GM23338 (cell line): ENCODE measurements around the gene STX1A. TPM values are rescaled to one million over a fixed set of nuclear protein-coding genes. Genes with fewer than 3 reads are reported as not detected.

Experiments used
- ATAC-seq: fragments of 200-7000 bp; cut with Tn5 transposase; 3 replicates; pipeline ENCODE4 v1.9.1; 2020
- DNase-seq: peaks from one replicate; pipeline ENCODE4 v3.0.0-alpha.2; 2015; ENCODE audit warnings: low spot score
- H2AFZ ChIP-seq: fragments of 200-600 bp; sonication (generic); 2 replicates; pipeline ENCODE4 v1.8.0; 2016; ENCODE audit warnings: antibody characterized with exemption, mild to moderate bottlenecking, moderate library complexity
- H3F3A ChIP-seq: fragments of 200-600 bp; sonication (generic); replicated peaks from 2 replicates; pipeline ENCODE4 v1.8.0; 2017; ENCODE audit warnings: antibody characterized with exemption, mixed run types, low read depth
- H3K27ac ChIP-seq: fragments of 200-600 bp; sonication (generic); 2 replicates; pipeline ENCODE4 v1.6.1; 2016; ENCODE audit warnings: low read depth
- H3K27me3 ChIP-seq: fragments of 200-600 bp; sonication (generic); 2 replicates; pipeline ENCODE4 v1.8.0; 2016; ENCODE audit warnings: mild to moderate bottlenecking, mixed run types, moderate library complexity; ENCODE audit not compliant: insufficient read depth
- H3K36me3 ChIP-seq: fragments of 200-600 bp; sonication (generic); 2 replicates; pipeline ENCODE4 v1.8.0; 2016; ENCODE audit warnings: mild to moderate bottlenecking; ENCODE audit not compliant: insufficient read depth
- H3K4me1 ChIP-seq: fragments of 200-600 bp; sonication (generic); 2 replicates; pipeline ENCODE4 v1.8.0; 2016; ENCODE audit warnings: mild to moderate bottlenecking, moderate library complexity; ENCODE audit not compliant: insufficient read depth
- H3K4me2 ChIP-seq: fragments of 200-600 bp; sonication (generic); 2 replicates; pipeline ENCODE4 v1.7.1; 2017; ENCODE audit warnings: mixed run types
- H3K4me3 ChIP-seq: fragments of 200-600 bp; sonication (generic); 2 replicates; pipeline ENCODE4 v1.6.1; 2016; ENCODE audit warnings: mixed run types
- H3K79me2 ChIP-seq: fragments of 200-600 bp; sonication (generic); replicated peaks from 2 replicates; pipeline ENCODE4 v1.8.0; 2017; ENCODE audit warnings: mild to moderate bottlenecking; ENCODE audit not compliant: insufficient read depth
- H3K9me2 ChIP-seq: fragments of 200-600 bp; sonication (generic); 2 replicates; pipeline ENCODE4 v1.8.0; 2017; ENCODE audit not compliant: insufficient read depth
- H4K20me1 ChIP-seq: fragments of 200-600 bp; sonication (generic); replicated peaks from 2 replicates; pipeline ENCODE4 v1.8.0; 2017; ENCODE audit warnings: mild to moderate bottlenecking; ENCODE audit not compliant: insufficient read depth
- H3K27ac Mint-ChIP-seq: 2 replicates; pipeline ENCODE4 v1.8.0; 2020; ENCODE audit warnings: inconsistent platforms, mild to moderate bottlenecking, moderate library complexity, mixed read lengths
- H3K27me3 Mint-ChIP-seq: 3 replicates; pipeline ENCODE4 v1.8.0; 2022; ENCODE audit warnings: low read depth, mild to moderate bottlenecking, moderate library complexity, mixed read lengths, inconsistent platforms; ENCODE audit not compliant: insufficient read depth, poor library complexity
- H3K36me3 Mint-ChIP-seq: 3 replicates; pipeline ENCODE4 v1.8.0; 2021; ENCODE audit warnings: low read depth, mild to moderate bottlenecking, inconsistent platforms, moderate library complexity, mixed read lengths
- H3K4me1 Mint-ChIP-seq: 3 replicates; pipeline ENCODE4 v1.8.0; 2020; ENCODE audit warnings: mild to moderate bottlenecking, inconsistent platforms, mixed read lengths
- H3K4me3 Mint-ChIP-seq: 3 replicates; pipeline ENCODE4 v1.8.0; 2021; ENCODE audit warnings: moderate library complexity, mild to moderate bottlenecking, inconsistent platforms, mixed read lengths
- H3K9me3 Mint-ChIP-seq: 3 replicates; pipeline ENCODE4 v1.8.0; 2020; ENCODE audit warnings: moderate library complexity, mild to moderate bottlenecking, inconsistent platforms, mixed read lengths
- CREB1 ChIP-seq: fragments of 250-450 bp; sonication (Bioruptor Pico); IDR thresholded peaks from 2 replicates; pipeline ENCODE4 v1.5.0; 2020; ENCODE audit warnings: low read depth, mild to moderate bottlenecking, moderate library complexity
- EZH2 ChIP-seq: fragments of 200-600 bp; sonication (generic); IDR thresholded peaks from one replicate; pipeline ENCODE4 v1.8.0; 2017; ENCODE audit warnings: antibody characterized with exemption, mild to moderate bottlenecking, low read depth; ENCODE audit not compliant: unreplicated experiment
- JUNB ChIP-seq: IDR thresholded peaks from one replicate; pipeline ENCODE4 v1.6.1; 2016; ENCODE audit warnings: antibody characterized with exemption; ENCODE audit not compliant: unreplicated experiment
- NANOG ChIP-seq: IDR thresholded peaks from 2 replicates; pipeline ENCODE4 v1.6.1; 2016; ENCODE audit warnings: antibody characterized with exemption, borderline replicate concordance
- POLR2AphosphoS5 ChIP-seq: IDR thresholded peaks from 2 replicates; pipeline ENCODE4 v1.6.1; 2016; ENCODE audit warnings: antibody characterized with exemption, low read depth
- REST ChIP-seq: IDR thresholded peaks from one replicate; pipeline ENCODE4 v1.6.1; 2018; ENCODE audit warnings: antibody characterized with exemption; ENCODE audit not compliant: unreplicated experiment
- STAT1 ChIP-seq: IDR thresholded peaks from one replicate; pipeline ENCODE4 v1.6.1; 2016; ENCODE audit warnings: antibody characterized with exemption; ENCODE audit not compliant: unreplicated experiment
- ZNF114 ChIP-seq: fragments of 250-450 bp; sonication (Bioruptor Pico); IDR thresholded peaks from 2 replicates; pipeline ENCODE4 v1.5.0; 2020; ENCODE audit warnings: mild to moderate bottlenecking, moderate library complexity
- ZNF331 ChIP-seq: fragments of 250-450 bp; sonication (Bioruptor Pico); IDR thresholded peaks from 2 replicates; pipeline ENCODE4 v1.5.0; 2020; ENCODE audit warnings: low read depth, mild to moderate bottlenecking, moderate library complexity
- polyA plus RNA-seq: library from polyadenylated mRNA; unstranded; fragments of >200 nt; fragmentation: Nextera tagmentation; extraction: Ambion mirVana; gene quantifications from 2 replicates; pipeline ENCODE4 v1.2.1, GENCODE V29; 2016
- total RNA-seq: library from RNA; depleted of rRNA; stranded (reverse); fragments of >200 nt; shearing (Covaris generic); gene quantifications from 2 replicates; pipeline ENCODE4 v1.2.3, GENCODE V29; 2014
- TF ChIP-seq, protein P1 (sequence below): IDR thresholded peaks from 2 replicates; pipeline ENCODE4 v1.6.1; 2016; ENCODE audit warnings: antibody characterized with exemption
- TF ChIP-seq, protein P2 (sequence below): fragments of 250-450 bp; sonication (Bioruptor Pico); IDR thresholded peaks from 2 replicates; pipeline ENCODE4 v1.5.0; 2020; ENCODE audit warnings: mild to moderate bottlenecking, moderate library complexity
- TF ChIP-seq, protein P3 (sequence below), 2 experiments: fragments of 200-600 bp in 1 of 2; sonication (generic) in 1 of 2; conservative IDR thresholded peaks; 2 replicates each; pipeline versions ENCODE4 v1.5.1 to v1.6.1; 2016 to 2017; ENCODE audit warnings: antibody characterized with exemption in 2 of 2, low read depth in 2 of 2, mild to moderate bottlenecking in 2 of 2, moderate library complexity in 1 of 2

The STX1A gene
- total and polyA plus RNA-seq, 2 experiments from 2014 or later = 9.1 to 19.8 TPM

DNA sequence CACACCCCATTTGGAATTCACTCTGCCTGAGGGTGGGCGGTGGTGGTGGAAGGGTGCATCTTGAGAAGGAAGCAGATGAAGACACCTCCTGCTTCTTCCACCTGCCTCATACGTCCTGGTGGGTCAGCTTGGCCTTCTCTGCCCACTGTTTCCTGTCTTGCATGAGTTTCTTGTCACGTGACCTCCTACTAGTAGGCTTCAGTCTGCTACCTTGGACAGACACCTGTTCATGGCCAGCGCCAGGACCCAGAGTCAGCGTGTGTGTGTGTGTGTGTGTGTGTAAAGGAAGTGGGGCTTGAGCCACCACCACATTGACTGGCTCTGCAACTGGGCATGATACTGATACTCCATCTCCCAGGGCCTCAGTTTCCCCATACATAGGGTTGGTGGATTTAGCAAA is 68.9 kb downstream of the STX1A start:
- Histone ChIP-seq H3K27me3 (peaks cover 42% of the 10 kb centered on the region), H4K20me1 (no peaks in the 10 kb centered on the region), H3K79me2 (no peaks in the 10 kb centered on the region), H3K4me2 (no peak overlapping the region), H3K27ac (no peak overlapping the region), H3K4me1 (peaks cover 11% of the 10 kb centered on the region; the same call in 1 of the 2 replicates), H3F3A (no peaks in the 10 kb centered on the region), H2AFZ (no peak overlapping the region), H3K36me3 (no peaks in the 10 kb centered on the region), H3K9me2 (no peaks in the 10 kb centered on the region), H3K4me3 (no peak overlapping the region)
- Mint-ChIP-seq H3K4me1 (peaks cover 9% of the 10 kb centered on the region), H3K27me3 (peaks cover 33% of the 10 kb centered on the region), H3K9me3 (peaks cover 4% of the 10 kb centered on the region; the same call in 2 of the 3 replicates), H3K27ac (no peak overlapping the region), H3K36me3 (peaks cover 4% of the 10 kb centered on the region; the same call in 1 of the 3 replicates), H3K4me3 (no peak overlapping the region)
- no peak for DNase-seq
- no peak for ATAC-seq
- TF ChIP-seq, protein P1, sequence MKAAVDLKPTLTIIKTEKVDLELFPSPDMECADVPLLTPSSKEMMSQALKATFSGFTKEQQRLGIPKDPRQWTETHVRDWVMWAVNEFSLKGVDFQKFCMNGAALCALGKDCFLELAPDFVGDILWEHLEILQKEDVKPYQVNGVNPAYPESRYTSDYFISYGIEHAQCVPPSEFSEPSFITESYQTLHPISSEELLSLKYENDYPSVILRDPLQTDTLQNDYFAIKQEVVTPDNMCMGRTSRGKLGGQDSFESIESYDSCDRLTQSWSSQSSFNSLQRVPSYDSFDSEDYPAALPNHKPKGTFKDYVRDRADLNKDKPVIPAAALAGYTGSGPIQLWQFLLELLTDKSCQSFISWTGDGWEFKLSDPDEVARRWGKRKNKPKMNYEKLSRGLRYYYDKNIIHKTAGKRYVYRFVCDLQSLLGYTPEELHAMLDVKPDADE = no peak
- TF ChIP-seq ZNF114 (CRISPR knock-in tag) (no peak), REST (no peak), POLR2AphosphoS5 (no peak), EZH2 (no peak), JUNB (no peak), NANOG (no peak), STAT1 (no peak), ZNF331 (CRISPR knock-in tag) (no peak), CREB1 (CRISPR knock-in tag) (no peak)
- TF ChIP-seq, protein P2, sequence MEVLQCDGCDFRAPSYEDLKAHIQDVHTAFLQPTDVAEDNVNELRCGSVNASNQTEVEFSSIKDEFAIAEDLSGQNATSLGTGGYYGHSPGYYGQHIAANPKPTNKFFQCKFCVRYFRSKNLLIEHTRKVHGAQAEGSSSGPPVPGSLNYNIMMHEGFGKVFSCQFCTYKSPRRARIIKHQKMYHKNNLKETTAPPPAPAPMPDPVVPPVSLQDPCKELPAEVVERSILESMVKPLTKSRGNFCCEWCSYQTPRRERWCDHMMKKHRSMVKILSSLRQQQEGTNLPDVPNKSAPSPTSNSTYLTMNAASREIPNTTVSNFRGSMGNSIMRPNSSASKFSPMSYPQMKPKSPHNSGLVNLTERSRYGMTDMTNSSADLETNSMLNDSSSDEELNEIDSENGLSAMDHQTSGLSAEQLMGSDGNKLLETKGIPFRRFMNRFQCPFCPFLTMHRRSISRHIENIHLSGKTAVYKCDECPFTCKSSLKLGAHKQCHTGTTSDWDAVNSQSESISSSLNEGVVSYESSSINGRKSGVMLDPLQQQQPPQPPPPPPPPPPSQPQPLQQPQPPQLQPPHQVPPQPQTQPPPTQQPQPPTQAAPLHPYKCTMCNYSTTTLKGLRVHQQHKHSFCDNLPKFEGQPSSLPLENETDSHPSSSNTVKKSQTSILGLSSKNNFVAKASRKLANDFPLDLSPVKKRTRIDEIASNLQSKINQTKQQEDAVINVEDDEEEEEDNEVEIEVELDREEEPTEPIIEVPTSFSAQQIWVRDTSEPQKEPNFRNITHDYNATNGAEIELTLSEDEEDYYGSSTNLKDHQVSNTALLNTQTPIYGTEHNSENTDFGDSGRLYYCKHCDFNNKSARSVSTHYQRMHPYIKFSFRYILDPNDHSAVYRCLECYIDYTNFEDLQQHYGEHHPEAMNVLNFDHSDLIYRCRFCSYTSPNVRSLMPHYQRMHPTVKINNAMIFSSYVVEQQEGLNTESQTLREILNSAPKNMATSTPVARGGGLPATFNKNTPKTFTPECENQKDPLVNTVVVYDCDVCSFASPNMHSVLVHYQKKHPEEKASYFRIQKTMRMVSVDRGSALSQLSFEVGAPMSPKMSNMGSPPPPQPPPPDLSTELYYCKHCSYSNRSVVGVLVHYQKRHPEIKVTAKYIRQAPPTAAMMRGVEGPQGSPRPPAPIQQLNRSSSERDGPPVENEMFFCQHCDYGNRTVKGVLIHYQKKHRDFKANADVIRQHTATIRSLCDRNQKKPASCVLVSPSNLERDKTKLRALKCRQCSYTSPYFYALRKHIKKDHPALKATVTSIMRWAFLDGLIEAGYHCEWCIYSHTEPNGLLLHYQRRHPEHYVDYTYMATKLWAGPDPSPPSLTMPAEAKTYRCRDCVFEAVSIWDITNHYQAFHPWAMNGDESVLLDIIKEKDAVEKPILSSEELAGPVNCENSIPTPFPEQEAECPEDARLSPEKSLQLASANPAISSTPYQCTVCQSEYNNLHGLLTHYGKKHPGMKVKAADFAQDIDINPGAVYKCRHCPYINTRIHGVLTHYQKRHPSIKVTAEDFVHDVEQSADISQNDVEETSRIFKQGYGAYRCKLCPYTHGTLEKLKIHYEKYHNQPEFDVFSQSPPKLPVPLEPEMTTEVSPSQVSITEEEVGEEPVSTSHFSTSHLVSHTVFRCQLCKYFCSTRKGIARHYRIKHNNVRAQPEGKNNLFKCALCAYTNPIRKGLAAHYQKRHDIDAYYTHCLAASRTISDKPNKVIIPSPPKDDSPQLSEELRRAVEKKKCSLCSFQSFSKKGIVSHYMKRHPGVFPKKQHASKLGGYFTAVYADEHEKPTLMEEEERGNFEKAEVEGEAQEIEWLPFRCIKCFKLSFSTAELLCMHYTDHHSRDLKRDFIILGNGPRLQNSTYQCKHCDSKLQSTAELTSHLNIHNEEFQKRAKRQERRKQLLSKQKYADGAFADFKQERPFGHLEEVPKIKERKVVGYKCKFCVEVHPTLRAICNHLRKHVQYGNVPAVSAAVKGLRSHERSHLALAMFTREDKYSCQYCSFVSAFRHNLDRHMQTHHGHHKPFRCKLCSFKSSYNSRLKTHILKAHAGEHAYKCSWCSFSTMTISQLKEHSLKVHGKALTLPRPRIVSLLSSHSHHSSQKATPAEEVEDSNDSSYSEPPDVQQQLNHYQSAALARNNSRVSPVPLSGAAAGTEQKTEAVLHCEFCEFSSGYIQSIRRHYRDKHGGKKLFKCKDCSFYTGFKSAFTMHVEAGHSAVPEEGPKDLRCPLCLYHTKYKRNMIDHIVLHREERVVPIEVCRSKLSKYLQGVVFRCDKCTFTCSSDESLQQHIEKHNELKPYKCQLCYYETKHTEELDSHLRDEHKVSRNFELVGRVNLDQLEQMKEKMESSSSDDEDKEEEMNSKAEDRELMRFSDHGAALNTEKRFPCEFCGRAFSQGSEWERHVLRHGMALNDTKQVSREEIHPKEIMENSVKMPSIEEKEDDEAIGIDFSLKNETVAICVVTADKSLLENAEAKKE (CRISPR knock-in tag) = no peak
- TF ChIP-seq, protein P3, sequence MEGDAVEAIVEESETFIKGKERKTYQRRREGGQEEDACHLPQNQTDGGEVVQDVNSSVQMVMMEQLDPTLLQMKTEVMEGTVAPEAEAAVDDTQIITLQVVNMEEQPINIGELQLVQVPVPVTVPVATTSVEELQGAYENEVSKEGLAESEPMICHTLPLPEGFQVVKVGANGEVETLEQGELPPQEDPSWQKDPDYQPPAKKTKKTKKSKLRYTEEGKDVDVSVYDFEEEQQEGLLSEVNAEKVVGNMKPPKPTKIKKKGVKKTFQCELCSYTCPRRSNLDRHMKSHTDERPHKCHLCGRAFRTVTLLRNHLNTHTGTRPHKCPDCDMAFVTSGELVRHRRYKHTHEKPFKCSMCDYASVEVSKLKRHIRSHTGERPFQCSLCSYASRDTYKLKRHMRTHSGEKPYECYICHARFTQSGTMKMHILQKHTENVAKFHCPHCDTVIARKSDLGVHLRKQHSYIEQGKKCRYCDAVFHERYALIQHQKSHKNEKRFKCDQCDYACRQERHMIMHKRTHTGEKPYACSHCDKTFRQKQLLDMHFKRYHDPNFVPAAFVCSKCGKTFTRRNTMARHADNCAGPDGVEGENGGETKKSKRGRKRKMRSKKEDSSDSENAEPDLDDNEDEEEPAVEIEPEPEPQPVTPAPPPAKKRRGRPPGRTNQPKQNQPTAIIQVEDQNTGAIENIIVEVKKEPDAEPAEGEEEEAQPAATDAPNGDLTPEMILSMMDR (conservative IDR thresholded peaks at IDR 0.05; ENCODE audit: low read depth in 2 of 2) = no peak
